ENCODE data around the gene ZFHX3.

ZFHX3 gene

DNA sequence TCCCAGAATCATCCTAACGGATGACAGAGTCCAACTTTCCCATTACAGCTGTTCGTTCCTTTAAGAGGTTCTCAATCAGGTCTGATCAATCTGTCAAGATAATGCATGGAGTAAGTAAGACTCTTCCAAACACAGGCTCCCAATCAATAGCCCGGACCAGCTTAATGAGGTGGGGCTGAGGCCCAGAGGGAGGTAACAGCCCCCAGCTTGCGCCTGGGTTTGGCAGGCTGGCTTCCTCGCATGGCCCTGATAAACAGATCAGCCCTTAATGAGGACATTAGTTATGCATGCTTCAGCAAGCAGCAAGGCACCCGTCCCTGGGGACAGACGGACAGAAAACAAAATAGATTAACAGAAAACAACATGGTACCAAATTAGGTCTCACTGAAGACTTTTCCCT is 145.7 kb downstream of the ZFHX3 start:
- TF ChIP-seq, protein P1, sequence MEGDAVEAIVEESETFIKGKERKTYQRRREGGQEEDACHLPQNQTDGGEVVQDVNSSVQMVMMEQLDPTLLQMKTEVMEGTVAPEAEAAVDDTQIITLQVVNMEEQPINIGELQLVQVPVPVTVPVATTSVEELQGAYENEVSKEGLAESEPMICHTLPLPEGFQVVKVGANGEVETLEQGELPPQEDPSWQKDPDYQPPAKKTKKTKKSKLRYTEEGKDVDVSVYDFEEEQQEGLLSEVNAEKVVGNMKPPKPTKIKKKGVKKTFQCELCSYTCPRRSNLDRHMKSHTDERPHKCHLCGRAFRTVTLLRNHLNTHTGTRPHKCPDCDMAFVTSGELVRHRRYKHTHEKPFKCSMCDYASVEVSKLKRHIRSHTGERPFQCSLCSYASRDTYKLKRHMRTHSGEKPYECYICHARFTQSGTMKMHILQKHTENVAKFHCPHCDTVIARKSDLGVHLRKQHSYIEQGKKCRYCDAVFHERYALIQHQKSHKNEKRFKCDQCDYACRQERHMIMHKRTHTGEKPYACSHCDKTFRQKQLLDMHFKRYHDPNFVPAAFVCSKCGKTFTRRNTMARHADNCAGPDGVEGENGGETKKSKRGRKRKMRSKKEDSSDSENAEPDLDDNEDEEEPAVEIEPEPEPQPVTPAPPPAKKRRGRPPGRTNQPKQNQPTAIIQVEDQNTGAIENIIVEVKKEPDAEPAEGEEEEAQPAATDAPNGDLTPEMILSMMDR (conservative IDR thresholded peaks at IDR 0.05; ENCODE audit: low read depth, low read length): no peak
- Histone ChIP-seq H3K79me2 (ENCODE audit: insufficient read depth, low read depth) (no peaks in the 10 kb centered on the region), H4K20me1 (ENCODE audit: insufficient read depth) (no peaks in the 10 kb centered on the region), H3K4me3 (IDR thresholded peaks at IDR 0.05; ENCODE audit: insufficient read depth, low read depth, low read length) (no peak overlapping the region), H2AFZ (ENCODE audit: low read depth) (no peak overlapping the region), H3K9ac (no peak overlapping the region), H3K27me3 (ENCODE audit: insufficient read depth, low read depth) (no peaks in the 10 kb centered on the region), H3K4me2 (no peak overlapping the region), H3K4me1 (ENCODE audit: low read depth, poor library complexity, severe bottlenecking) (no peaks in the 10 kb centered on the region), H3K36me3 (ENCODE audit: insufficient read depth) (no peaks in the 10 kb centered on the region), H3K27ac (no peak overlapping the region)

DNA sequence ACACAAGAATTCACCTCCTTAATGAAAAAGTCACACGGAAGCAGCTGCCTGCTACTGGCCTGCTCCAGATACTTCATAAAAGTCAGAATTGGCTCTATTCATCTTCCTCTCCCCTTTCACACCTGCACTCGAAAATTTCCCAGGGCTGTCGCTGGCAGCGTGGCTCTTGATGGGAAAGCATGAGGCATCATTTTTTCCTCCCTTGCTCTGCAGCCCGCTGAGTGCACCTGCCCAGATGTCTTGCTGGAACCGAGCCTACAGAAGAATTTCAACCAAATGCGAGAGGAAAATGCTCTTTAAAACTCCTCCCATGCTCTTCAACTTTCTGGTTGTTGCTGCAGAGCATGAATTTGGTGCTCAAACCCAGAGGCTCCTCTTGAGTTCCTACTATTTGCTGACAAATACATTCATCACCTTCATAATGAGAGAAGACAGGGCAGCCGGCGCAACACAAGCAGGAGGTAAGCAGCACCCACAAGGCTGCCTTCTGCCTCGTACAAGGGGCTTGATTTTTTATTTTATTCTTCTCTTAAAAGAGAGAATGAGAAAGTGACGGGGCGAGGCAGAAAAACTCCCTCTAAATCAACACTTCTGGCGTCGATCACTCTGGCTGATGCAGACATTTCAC is 146.8 kb downstream of the ZFHX3 start:
- Histone ChIP-seq H3K27me3 (ENCODE audit: insufficient read depth, low read depth) (no peaks in the 10 kb centered on the region), H3K9ac (no peak overlapping the region), H3K79me2 (ENCODE audit: insufficient read depth, low read depth) (no peaks in the 10 kb centered on the region), H3K4me3 (IDR thresholded peaks at IDR 0.05; ENCODE audit: insufficient read depth, low read depth, low read length) (no peak overlapping the region), H3K27ac (no peak overlapping the region), H3K4me1 (ENCODE audit: low read depth, poor library complexity, severe bottlenecking) (no peaks in the 10 kb centered on the region), H2AFZ (ENCODE audit: low read depth) (no peak overlapping the region), H4K20me1 (ENCODE audit: insufficient read depth) (no peaks in the 10 kb centered on the region), H3K4me2 (no peak overlapping the region), H3K36me3 (ENCODE audit: insufficient read depth) (no peaks in the 10 kb centered on the region)
- TF ChIP-seq, protein P1 (conservative IDR thresholded peaks at IDR 0.05; ENCODE audit: low read depth, low read length): no peak

- H3K27me3 ChIP-seq (ENCODE audit: insufficient read depth, low read depth): no peaks in the 10 kb centered on the region
- H3K36me3 ChIP-seq (ENCODE audit: insufficient read depth): no peaks in the 10 kb centered on the region
- H2AFZ ChIP-seq (ENCODE audit: low read depth): no peak overlapping the region
- TF ChIP-seq, protein P1 (conservative IDR thresholded peaks at IDR 0.05; ENCODE audit: low read depth, low read length): no peak
- no peaks in the 10 kb centered on the region for H3K79me2 ChIP-seq (ENCODE audit: insufficient read depth, low read depth)
- no peak overlapping the region for H3K4me2 ChIP-seq
- no peaks in the 10 kb centered on the region for H4K20me1 ChIP-seq (ENCODE audit: insufficient read depth)
- no peaks in the 10 kb centered on the region for H3K4me1 ChIP-seq (ENCODE audit: low read depth, poor library complexity, severe bottlenecking)
- no peak overlapping the region for H3K9ac ChIP-seq
- H3K4me3 ChIP-seq (IDR thresholded peaks at IDR 0.05; ENCODE audit: insufficient read depth, low read depth, low read length): no peak overlapping the region
- no peak overlapping the region for H3K27ac ChIP-seq
Observed at GRCh38 chr16:72898216-72898825, 149.6 kb downstream of the ZFHX3 start.

GRCh38 chr16:72897707-72898106 is 150.2 kb downstream of the ZFHX3 start:
- no peaks in the 10 kb centered on the region for H3K27me3 ChIP-seq (ENCODE audit: insufficient read depth, low read depth)
- H2AFZ ChIP-seq (ENCODE audit: low read depth): no peak overlapping the region
- no peak overlapping the region for H3K9ac ChIP-seq
- no peak overlapping the region for H3K4me3 ChIP-seq (IDR thresholded peaks at IDR 0.05; ENCODE audit: insufficient read depth, low read depth, low read length)
- H4K20me1 ChIP-seq (ENCODE audit: insufficient read depth): no peaks in the 10 kb centered on the region
- no peaks in the 10 kb centered on the region for H3K79me2 ChIP-seq (ENCODE audit: insufficient read depth, low read depth)
- no peaks in the 10 kb centered on the region for H3K4me1 ChIP-seq (ENCODE audit: low read depth, poor library complexity, severe bottlenecking)
- H3K36me3 ChIP-seq (ENCODE audit: insufficient read depth): no peaks in the 10 kb centered on the region
- H3K27ac ChIP-seq: no peak overlapping the region
- TF ChIP-seq, protein P1 (conservative IDR thresholded peaks at IDR 0.05; ENCODE audit: low read depth, low read length): no peak
- no peak overlapping the region for H3K4me2 ChIP-seq
